HG03159 (cell line): ENCODE data around the gene SYTL4.
"Not testable (repeated sequence)": the region's sequence is repeated elsewhere in the genome, so short reads cannot be mapped to it uniquely, and the experiment has no call there.

ENCODE experiments used
- ATAC-seq: cut with Tn5 transposase; IDR thresholded peaks from one replicate; pipeline ENCODE4 v1.9.1; 2021; ENCODE audit warnings: mild to moderate bottlenecking, moderate library complexity; ENCODE audit not compliant: unreplicated experiment

The SYTL4 gene

DNA sequence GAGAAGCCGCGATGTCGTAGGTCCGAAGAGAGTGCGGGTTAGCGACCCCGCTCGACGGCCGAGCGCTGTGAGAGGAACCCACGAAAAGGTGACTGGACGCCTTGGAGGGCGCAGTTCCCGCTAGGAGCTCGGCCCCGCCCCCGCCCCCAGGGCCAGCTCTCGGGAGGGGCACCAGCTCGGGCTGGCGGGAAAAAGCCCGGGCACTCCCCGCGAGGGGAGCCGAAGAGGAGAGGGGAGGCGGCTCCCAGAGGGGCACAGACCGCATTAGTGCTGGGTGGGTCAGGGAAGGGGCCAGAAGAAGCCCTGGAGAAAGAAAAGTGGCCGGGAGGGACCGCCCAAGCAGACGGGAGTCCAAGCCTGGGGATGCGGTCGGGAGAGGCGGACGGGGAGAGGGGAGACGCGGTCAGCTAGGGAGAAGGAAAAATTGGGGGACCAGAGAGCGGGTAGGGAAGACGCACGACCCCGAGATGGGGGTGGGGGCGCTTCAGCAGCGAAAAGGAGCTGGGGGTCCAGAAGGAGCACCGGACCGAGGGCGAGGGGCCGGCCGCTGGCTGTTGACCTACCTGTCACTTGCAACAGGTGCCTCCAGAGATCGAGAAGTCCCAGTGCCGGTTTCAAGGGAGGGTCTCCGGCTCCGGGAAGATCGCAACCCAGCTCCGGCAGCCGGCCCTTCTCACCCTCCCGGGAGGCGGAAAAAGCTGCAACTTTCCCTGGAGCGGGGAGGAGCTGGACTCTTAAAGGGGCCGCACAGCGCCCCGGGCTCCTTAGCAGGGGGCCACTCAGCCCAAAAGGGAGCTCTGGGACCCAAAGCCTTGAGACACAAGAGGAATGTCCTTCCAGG lies at the start of gene SYTL4:
TSS of gene SYTL4 (minus strand) at position 681 of the 841 bp plus-strand sequence. CDS start 30,084 bp downstream, outside the sequence.
- ATAC-seq = no peak

DNA sequence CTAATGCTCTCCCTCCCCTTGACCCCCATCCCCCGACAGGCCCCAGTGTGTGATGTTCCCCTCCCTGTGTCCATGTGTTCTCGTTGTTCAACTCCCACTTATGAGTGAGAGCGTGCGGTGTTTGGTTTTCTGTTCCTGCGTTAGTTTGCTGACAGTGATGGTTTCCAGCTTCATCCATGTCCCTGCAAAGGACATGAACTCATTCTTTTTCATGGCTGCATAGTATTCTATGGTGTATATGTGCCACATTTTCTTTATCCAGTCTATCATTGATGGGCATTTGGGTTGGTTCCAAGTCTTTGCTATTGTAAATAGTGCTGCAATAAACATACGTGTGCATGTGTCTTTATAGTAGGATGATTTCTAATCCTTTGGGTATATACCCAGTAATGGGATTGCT lies 37.5 kb upstream of the SYTL4 start:
- not testable (repeated sequence) for ATAC-seq

DNA sequence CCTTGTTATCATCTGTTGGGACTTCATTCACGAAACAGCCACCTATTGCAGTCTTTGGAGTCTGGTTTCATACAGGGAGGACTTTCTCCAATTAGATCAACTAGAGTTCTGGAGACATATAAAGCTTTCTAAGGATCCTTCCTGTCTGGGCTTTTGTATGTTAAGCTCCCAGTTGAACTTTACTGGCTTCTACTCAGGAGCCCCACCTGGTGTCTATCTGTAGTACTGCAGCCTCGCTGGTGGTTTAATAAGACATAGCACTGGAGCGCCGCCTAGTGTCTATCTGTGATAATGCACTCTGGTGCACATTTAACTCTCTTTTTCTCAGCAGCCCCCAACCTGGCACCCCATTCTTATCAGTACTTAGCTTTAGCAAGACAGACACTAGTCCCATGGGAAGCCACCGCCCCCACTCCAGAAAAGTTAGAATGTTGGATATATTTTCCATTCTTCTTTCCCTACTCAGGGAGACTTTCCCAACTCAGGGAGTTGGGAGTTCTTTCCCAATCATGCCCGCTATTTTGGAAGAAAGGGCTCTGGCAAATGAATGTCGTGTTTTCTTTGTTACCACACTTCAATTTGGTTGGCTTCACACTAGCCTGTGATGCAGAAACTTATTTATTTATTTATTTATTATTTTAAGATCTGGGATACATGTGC lies 36.9 kb upstream of the SYTL4 start:
- ATAC-seq = peak; percentile 79

DNA sequence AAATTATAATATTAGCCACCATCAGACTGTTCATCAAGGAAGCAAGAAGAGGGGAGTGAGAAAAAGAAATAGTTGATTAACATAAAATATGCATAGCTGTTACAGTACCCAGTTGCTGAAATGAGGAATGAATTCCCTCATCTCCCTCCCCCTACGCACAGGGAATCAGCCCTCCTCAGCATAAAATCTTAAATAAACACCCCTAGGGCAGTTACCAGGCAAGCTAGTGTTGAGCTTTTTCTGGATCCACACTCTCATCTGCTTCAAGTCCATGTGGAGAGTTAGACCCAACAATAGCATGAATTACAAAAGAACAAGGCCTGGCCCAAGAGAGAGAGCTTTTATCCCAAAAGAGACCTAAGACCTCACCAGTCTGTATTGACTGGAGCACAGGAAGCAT lies 19.0 kb upstream of the SYTL4 start:
- no peak for ATAC-seq

DNA sequence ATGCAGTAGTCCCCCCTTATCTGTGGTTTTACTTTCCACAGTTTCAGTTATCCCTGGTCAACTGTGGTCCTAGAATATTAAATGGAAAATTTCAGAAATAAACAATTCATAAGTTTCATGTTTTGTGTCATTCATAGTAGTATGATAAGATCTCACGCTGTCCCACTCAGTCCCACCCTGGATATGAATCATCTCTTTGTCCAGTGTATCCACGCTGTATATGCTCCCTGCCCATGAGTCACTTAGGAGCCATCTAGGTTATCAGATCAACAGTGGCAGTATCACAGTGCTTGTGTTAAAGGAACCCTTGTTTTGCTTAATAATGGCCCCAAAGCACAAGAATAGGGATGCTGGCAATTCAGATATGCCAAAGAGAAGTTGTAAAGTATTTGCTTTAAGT lies 16.2 kb upstream of the SYTL4 start:
- no peak for ATAC-seq

DNA sequence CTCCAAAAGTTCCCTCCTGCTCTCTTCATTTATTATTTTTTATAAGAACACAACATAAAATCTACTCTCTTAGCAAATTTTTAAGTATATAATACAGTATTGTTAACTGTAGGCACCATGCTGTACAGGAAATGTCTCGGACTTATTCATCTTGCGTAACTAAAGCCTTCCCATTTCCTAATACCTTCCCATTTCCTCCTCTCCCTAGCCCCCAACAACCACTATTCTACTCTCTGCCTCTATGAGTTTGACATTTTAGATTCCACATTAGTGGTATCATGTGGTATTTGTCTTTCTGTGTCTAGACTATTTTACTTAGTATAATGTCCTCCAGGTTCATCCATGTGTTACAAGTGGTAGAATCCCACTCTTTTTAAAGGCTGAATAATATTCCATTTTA lies 15.8 kb upstream of the SYTL4 start:
- no peak for ATAC-seq

DNA sequence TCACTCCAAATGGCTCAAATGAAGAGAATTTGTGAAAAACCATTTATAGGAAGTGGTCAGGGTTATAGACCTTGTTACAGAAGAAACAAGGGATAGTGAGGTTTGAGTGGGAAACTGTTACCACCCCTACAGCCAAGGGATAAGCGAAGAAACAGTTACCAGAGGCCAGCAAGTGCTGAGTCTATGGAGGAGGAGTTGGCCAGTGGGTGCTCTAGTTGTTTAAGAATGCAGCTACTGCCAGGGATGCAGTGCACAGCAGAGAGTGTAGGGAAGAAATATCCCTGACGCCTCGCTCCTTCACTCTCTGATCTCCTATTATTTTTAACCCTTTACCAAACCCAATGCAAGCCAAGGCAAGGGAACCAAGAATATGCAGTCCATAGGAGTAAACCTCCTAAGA lies 15.2 kb upstream of the SYTL4 start:
- no peak for ATAC-seq

DNA sequence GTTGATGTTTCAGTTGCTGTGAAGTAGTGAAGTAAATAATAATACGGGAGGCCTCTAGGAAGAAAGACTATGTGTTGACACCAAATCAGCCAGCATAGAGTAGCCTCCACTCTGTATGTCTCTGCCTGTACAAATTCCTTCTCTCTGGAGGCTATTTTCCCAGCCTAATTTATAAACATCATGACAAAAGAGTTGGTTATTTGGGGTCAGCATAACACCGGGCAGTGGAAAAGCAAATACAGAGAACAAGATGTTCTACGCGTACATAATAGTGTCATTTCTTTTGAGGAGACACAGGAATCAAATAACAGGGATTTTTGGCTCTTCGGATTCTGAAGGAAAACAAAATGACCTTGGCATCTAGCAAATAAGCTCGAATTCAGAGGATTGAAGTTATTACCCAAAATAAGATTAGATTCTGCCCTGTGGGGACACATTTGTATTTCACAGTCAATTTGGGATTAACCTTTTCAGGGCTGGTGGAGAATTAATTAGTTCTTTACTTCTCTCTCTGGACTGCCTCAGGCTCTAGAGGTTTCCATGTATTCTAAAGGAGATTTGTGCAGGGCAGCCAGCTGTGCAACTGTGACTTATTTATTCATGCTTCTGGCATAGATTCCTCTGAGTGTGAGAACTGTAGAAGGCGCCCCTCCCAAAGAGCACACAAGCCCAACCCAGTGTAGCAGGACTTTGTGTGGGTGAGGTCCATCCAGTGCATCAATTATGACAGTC lies 14.1 kb upstream of the SYTL4 start:
- no peak for ATAC-seq

DNA sequence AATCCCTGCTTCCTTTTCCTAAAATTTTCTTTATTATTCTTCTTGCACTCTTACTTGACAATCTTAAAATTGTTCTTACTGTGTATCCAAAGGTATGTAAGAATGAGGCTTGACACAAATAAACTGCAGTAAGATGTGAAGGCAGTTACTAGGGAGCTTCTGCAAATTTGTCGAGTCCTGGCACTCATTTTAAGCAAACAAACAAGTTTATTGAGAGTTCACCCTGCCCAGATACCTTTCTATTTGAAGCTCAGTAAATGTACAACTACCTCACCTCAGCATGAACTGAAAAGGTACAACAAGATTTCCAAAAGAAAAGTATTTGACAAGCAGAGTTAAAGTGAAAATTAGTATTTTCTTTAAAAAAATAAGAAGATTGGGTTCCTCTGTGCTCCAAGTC lies 13.3 kb upstream of the SYTL4 start:
- no peak for ATAC-seq

DNA sequence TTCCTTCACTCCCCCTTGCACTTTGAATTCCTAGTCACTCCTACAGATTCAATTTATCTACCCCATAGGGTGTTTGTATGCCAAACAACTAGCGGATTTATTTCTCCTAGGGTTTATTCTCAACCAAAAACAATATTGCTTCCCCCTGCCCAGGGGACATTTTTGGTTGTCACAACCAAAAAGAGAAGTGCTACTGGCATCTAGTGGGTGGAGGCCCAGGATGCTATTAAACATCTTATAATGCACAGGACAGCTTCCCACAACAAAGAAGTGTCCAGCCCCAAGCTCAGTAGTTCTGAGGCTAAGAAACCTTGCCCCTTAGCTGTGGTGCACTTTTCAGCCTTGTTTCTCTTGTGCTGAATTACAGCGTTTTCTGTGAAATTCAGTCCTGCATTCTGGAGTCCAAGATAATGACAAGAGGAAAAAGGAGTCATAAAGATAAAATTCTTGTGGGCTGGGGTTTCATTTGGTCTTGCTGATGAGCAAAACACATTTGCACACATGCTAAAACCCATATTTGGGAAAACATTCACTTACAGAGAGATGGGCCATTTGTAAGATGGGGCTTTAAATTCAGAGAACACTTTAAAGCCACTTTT lies 11.2 kb upstream of the SYTL4 start:
- ATAC-seq = no peak

DNA sequence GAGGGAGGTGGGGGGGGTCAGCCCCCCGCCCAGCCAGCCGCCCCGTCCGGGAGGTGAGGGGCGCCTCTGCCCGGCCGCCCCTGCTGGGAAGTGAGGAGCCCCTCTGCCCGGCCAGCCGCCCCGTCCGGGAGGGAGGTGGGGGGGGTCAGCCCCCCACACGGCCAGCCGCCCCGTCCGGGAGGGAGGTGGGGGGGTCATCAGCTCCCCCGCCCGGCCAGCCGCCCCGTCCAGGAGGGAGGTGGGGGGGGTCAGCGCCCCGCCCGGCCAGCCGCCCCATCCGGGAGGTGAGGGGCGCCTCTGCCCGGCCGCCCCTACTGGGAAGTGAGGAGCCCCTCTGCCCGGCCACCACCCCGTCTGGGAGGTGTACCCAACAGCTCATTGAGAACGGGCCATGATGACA lies 7.9 kb downstream of the SYTL4 start:
- not testable (repeated sequence) for ATAC-seq

DNA sequence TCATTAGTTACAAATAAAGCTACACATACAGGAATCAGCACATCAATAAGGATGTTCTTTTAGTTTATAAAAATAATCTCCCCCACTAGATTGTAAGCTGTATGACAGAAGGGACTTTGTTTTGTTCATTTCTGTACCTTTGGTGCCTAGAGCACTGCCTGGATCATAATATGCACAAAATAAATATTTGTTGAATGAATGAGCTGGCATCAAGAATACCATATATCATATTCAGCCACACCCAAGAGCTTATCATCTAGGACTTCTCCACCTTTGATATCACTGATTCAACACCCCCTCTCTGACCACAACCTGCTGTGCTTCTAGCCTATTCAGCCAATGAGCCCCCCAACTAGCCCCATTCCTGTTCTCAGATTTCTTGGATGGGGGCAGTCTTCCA lies 10.6 kb downstream of the SYTL4 start:
- ATAC-seq = no peak

DNA sequence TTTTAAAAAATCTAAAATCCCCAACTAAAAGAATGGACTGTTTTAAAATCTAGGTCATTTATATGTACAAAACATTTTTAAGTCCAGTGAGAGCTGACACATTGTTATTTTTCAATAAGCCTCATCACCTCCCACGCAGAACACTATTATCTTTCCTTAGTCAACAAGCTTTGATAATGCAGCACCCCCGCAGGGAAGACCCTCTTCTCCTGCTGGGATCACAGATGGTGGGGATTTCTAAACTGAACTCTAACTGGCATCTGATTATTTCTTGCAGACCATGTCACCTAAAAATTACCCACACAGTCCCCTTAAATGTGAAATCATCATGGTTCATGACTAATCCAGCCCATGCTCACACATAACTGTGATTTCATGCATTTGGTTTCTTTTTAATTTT lies 11.6 kb downstream of the SYTL4 start:
- no peak for ATAC-seq

DNA sequence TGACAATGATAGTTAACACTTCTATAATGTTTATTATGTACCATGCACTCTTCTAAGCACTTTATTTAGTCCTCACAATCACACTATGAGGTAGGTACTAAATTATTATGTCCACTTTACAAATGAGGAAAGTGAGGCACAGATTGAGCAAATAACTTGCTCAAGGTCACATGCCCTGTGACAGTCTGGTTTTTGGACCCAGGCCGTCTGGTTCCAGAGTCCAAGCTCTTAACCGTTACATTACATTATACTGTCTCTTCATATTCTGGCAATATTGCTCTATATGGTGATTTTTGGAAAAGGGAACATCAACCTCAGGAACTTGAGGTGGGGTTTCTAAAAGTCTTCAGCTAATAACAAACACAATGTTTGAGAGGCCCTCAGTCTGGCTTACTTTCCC lies 12.8 kb downstream of the SYTL4 start:
- no peak for ATAC-seq

DNA sequence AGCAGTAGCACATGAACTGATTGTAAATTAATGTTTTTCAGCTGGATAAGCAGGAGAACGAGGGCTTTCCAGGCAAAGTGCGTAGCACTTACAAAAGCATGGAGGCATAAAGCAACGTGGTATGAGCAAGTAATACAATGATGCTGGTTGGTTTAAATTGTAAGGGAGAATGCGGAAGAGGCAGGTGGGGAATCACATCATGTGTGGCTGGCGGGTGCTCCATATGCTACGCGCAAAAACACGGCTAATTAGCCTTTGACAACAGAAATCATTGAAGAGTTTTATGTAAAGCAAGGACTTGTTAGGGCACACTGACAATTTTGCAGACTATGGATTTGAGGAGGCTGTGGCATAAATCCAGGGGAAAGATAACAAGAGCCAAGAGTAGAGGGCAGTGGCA lies 14.6 kb downstream of the SYTL4 start:
- no peak for ATAC-seq

DNA sequence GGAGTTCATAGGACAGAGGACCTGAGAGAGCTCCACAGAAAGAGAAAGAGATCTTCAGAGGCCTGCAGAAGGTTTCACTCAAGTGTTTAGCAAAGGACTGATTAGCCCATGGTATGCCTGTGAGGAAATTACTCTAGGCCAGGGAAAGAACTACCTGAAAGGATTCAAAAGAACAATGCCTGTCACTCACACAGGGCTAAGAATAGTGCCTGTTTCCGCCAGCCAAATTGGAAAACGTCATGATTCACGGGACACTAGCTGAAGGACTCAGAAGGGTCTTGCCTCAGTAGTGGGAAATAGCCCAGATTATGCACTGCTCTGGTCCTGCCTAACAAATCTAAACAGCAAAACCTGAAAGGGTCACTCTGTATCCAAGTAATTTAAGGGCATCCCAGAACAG lies 21.1 kb downstream of the SYTL4 start:
- ATAC-seq = no peak

DNA sequence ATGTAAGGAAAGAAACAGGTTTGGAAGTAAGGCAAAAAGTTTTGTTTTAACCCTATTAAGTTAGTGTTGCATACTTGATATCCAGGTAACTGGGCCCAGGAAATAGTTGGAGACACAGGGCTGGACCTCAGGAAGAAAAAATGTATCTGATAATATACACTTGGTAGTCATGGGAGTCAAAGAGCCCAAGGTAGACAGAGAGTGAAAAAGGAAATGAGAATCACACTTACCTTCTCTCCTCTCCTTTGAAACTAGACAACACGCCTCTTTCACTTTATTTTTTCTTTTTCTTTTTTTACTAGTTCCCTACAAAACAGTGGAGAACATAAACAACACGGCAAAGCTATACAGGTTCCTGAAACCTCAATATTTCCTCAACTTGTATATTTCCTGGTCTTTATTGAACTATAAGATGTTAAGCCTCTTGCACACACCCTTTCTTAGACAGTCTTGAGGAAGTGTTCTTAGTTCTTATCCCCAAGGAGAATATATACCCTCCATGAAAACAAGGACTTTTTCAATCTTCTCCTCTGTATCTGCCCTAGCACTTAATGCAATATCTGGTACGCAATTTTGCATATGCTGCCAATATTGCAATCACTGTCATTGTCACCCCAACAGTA lies 27.2 kb downstream of the SYTL4 start:
- ATAC-seq = no peak

DNA sequence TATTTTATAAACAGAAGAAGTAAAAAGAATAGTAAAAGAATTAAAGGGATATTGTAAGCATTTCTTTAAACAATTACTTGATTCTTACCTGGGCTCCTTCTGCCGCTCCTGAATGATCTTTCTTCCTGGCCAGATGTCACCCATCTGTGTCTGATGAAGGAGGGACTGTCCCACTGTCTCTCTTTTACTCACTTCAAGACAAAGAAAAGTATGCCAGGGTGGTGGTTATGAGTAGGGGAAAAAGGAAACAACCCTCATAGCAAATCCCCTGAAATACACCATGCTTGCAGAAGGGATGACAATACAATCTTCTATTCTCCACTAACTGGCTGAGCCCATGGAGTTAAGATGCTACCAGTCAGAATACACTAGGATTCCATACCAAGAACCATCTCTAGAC lies 31.1 kb downstream of the SYTL4 start:
- ATAC-seq = no peak

DNA sequence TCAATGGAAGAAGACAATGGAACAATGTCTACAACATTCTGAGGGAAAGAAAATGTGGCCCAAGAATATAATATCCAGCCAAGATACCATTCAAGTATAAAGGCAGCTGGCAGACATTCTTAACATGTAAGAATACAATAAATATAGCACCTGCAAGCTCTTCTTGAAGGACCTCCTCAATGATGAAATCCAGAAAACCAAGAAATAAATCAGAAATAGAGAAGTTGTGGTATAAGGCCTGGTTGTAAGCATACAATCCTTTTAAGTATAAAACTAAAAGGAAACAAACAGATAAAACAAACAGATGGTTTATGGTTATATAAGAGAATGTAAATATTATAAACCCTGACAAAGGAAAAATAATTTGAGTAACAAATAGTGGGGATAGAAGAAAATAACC lies 33.4 kb downstream of the SYTL4 start:
- ATAC-seq = no peak

DNA sequence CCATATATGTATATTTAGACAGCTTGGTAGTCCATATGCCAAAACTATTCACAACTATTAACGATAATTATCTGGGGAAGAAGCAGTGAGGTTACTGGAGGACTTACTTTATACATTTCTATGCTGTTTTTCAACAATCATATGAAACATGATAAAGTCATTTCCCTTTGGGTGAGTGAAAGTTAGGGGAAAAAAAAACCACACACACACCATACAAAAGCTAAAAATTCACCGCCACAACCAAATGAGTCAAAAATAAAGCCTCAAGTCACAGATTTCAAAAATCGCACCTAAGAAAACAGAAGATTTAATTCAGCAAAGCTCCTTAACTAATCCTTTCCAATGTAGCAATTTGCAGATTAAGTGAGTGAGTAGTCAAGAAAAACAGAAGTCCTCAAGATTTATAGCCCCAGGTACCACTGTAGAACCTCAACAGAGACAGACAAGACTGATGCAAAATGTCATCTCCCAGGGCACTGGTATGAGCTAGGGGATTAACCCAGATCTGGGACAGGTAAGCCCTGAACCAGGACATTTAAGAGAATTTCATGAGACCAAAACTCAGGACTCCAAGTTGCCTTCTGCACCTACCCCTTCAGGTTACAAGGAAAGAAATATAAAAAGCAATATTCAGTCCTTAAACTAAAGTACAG lies 35.1 kb downstream of the SYTL4 start:
- ATAC-seq = no peak
